OCI-LY1 (cell line): Measurements from ENCODE around the gene P2RX2.
"Not testable (repeated sequence)": the region's sequence is repeated elsewhere in the genome, so short reads cannot be mapped to it uniquely, and the experiment has no call there.

ENCODE experiments used
- H2AFZ ChIP-seq: fragments of 200-600 bp; sonication (generic), shearing (Covaris generic); 2 replicates; pipeline ENCODE4 v1.6.0; 2014; ENCODE audit warnings: antibody characterized with exemption, mild to moderate bottlenecking, low read length
- H3F3A ChIP-seq: fragments of 200-600 bp; sonication (generic), shearing (Covaris generic); 2 replicates; pipeline ENCODE4 v1.6.0; 2014; ENCODE audit warnings: mild to moderate bottlenecking, antibody characterized with exemption, low read length, moderate library complexity; ENCODE audit not compliant: insufficient read depth
- H3K27ac ChIP-seq: fragments of 200-600 bp; sonication (generic); 2 replicates; pipeline ENCODE4 v1.5.1; 2014; ENCODE audit warnings: low read length, mixed run types, mild to moderate bottlenecking, low read depth; ENCODE audit not compliant: poor library complexity, severe bottlenecking
- H3K27me3 ChIP-seq: fragments of 200-600 bp; sonication (generic); 2 replicates; pipeline ENCODE4 v1.6.0; 2014; ENCODE audit warnings: antibody characterized with exemption, mild to moderate bottlenecking, low read length, moderate library complexity; ENCODE audit not compliant: insufficient read depth
- H3K36me3 ChIP-seq: fragments of 200-600 bp; sonication (generic); 2 replicates; pipeline ENCODE4 v1.6.1; 2014; ENCODE audit warnings: mild to moderate bottlenecking, antibody characterized with exemption, low read length, moderate library complexity, mixed read lengths; ENCODE audit not compliant: insufficient read depth
- H3K4me1 ChIP-seq: fragments of 200-600 bp; sonication (generic); 2 replicates; pipeline ENCODE4 v1.5.1; 2014; ENCODE audit warnings: mild to moderate bottlenecking, low read length, moderate library complexity; ENCODE audit not compliant: insufficient read depth, severe bottlenecking
- H3K4me2 ChIP-seq: fragments of 200-600 bp; sonication (generic), shearing (Covaris generic); 2 replicates; pipeline ENCODE4 v1.6.1; 2014; ENCODE audit warnings: low read length
- H3K4me3 ChIP-seq: fragments of 200-600 bp; sonication (generic); 2 replicates; pipeline ENCODE4 v1.5.1; 2014; ENCODE audit warnings: low read length, low read depth, mild to moderate bottlenecking, mixed read lengths; ENCODE audit not compliant: poor library complexity, severe bottlenecking
- H3K79me2 ChIP-seq: fragments of 200-600 bp; shearing (Covaris generic); 2 replicates; pipeline ENCODE4 v1.6.1; 2016; ENCODE audit warnings: mixed run types, low read length, mixed read lengths; ENCODE audit not compliant: insufficient read depth
- H3K9ac ChIP-seq: fragments of 200-600 bp; sonication (generic), shearing (Covaris generic); 2 replicates; pipeline ENCODE4 v1.6.1; 2014; ENCODE audit warnings: mild to moderate bottlenecking, low read length, mixed read lengths
- H3K9me2 ChIP-seq: fragments of 200-600 bp; sonication (generic), shearing (Covaris generic); 2 replicates; pipeline ENCODE4 v1.6.1; 2014; ENCODE audit warnings: low read depth, mild to moderate bottlenecking, low read length, mixed read lengths
- H3K9me3 ChIP-seq: fragments of 200-600 bp; shearing (Covaris generic); 2 replicates; pipeline ENCODE4 v1.6.1; 2014; ENCODE audit warnings: low read length, mixed read lengths
- H4K20me1 ChIP-seq: fragments of 200-600 bp; sonication (generic), shearing (Covaris generic); 2 replicates; pipeline ENCODE4 v1.6.0; 2016; ENCODE audit warnings: mild to moderate bottlenecking, low read length; ENCODE audit not compliant: insufficient read depth
- CTCF ChIP-seq: fragments of 200-600 bp; sonication (generic), shearing (Covaris generic); IDR thresholded peaks from 2 replicates; pipeline ENCODE4 v1.5.1; 2017; ENCODE audit warnings: mild to moderate bottlenecking, antibody characterized with exemption, low read length, moderate library complexity, mixed read lengths
- EZH2 ChIP-seq: fragments of 200-600 bp; sonication (generic), shearing (Covaris generic); IDR thresholded peaks from 2 replicates; pipeline ENCODE4 v1.8.0; 2017; ENCODE audit warnings: borderline replicate concordance, mixed run types, mild to moderate bottlenecking, antibody characterized with exemption, low read length, moderate library complexity, mixed read lengths

P2RX2 gene

GRCh38 chr12:132596016-132596415, 22.6 kb upstream of the P2RX2 start:
- H3K4me2 ChIP-seq = no peak overlapping the region

GRCh38 chr12:132597333-132598316, 21.0 kb upstream of the P2RX2 start:
- Histone ChIP-seq H3K36me3 (no peaks in the 10 kb centered on the region), H3K27me3 (no peaks in the 10 kb centered on the region; the same call in 1 of the 2 replicates), H3K4me2 (peak overlapping the region; percentile 58), H3K9me3 (no peaks in the 10 kb centered on the region), H3K4me1 (peaks cover 5% of the 10 kb centered on the region), H4K20me1 (no peaks in the 10 kb centered on the region), H3K27ac (no peak overlapping the region), H3K9ac (no peak overlapping the region), H3K4me3 (peak overlapping the region; percentile 57), H3F3A (no peaks in the 10 kb centered on the region), H3K9me2 (no peaks in the 10 kb centered on the region), H2AFZ (no peak overlapping the region), H3K79me2 (no peaks in the 10 kb centered on the region)
- TF ChIP-seq EZH2 = no peak
- no peak for TF ChIP-seq CTCF

More at GRCh38 chr12:132596016-132596415, 22.6 kb upstream of the P2RX2 start:
- Histone ChIP-seq H4K20me1 (no peaks in the 10 kb centered on the region), H2AFZ (no peak overlapping the region), H3K27ac (no peak overlapping the region), H3K9ac (no peak overlapping the region), H3K79me2 (no peaks in the 10 kb centered on the region), H3K9me3 (no peaks in the 10 kb centered on the region), H3K4me3 (no peak overlapping the region), H3K9me2 (no peaks in the 10 kb centered on the region), H3K27me3 (no peaks in the 10 kb centered on the region; the same call in 1 of the 2 replicates), H3F3A (no peaks in the 10 kb centered on the region), H3K4me1 (peaks cover 5% of the 10 kb centered on the region), H3K36me3 (no peaks in the 10 kb centered on the region)
- TF ChIP-seq CTCF (no peak), EZH2 (no peak)

- H3K4me2 ChIP-seq, H3F3A ChIP-seq, H3K9ac ChIP-seq: not testable (repeated sequence)
Measured at GRCh38 chr12:132599502-132599901, 19.1 kb upstream of the P2RX2 start.

More at GRCh38 chr12:132599502-132599901, 19.1 kb upstream of the P2RX2 start:
- H3K79me2 ChIP-seq, H3K4me3 ChIP-seq, H3K27me3 ChIP-seq, H4K20me1 ChIP-seq, H3K9me3 ChIP-seq, H3K4me1 ChIP-seq, H3K36me3 ChIP-seq, H2AFZ ChIP-seq, H3K27ac ChIP-seq, H3K9me2 ChIP-seq: not testable (repeated sequence)
